Testis (tissue), 3 donors: ENCODE data around the gene PIGO. TPM values are rescaled to one million over a fixed set of nuclear protein-coding genes. Genes with fewer than 3 reads are reported as not detected.

Experiments
- DNase-seq: peaks from one replicate; pipeline ENCODE4 v3.0.0-alpha.2; 2019
- H3K27ac ChIP-seq, 2 donors: fragments of 200-600 bp; sonication (generic); one replicate each; pipeline ENCODE4 v1.5.1; 2019
- H3K27me3 ChIP-seq: fragments of 200-600 bp; sonication (generic); one replicate; pipeline ENCODE4 v1.5.1; 2019
- H3K36me3 ChIP-seq: fragments of 200-600 bp; sonication (generic); one replicate; pipeline ENCODE4 v1.5.1; 2017; ENCODE audit warnings: low read depth; ENCODE audit errors: missing control alignments
- H3K4me1 ChIP-seq: fragments of 200-600 bp; sonication (generic); one replicate; pipeline ENCODE4 v1.5.1; 2019
- H3K4me3 ChIP-seq, 2 donors: fragments of 200-600 bp; sonication (generic); one replicate each; pipeline ENCODE4 v1.5.1; 2017 to 2019
- H3K9me3 ChIP-seq: fragments of 200-600 bp; sonication (generic); one replicate; pipeline ENCODE4 v1.5.1; 2017
- CTCF ChIP-seq, 3 experiments: fragments of 450-650 bp in 2 of 3; fragments of 200-600 bp in 1 of 3; sonication (generic) in 1 of 3; IDR thresholded peaks; one replicate each; pipeline ENCODE4 v1.5.1; 2016 to 2019; ENCODE audit warnings: antibody characterized with exemption in 3 of 3, mild to moderate bottlenecking in 2 of 3, moderate library complexity in 1 of 3
- POLR2A ChIP-seq: fragments of 450-650 bp; IDR thresholded peaks from one replicate; pipeline ENCODE4 v1.6.1; 2017; ENCODE audit warnings: antibody characterized with exemption, mild to moderate bottlenecking, moderate library complexity
- WGBS, 2 donors: methylation state at CpG; one replicate each; pipeline ENCODE4 v1.1.5; 2018; 5-methylcytosine and 5-hydroxymethylcytosine counted together
- intact Hi-C: fragments of 100-400 bp; cut with DNase I; formaldehyde crosslinking; loops from one replicate; pipeline ENCODE4 v1.15.1; 2023; ENCODE audit warnings: low total_unique reads
- polyA plus RNA-seq: library from polyadenylated mRNA; stranded (reverse); fragments of 350-450 nt; fragmentation: Illumina TruSeq; extraction: RNeasy Lipid Tissue Mini Kit (QIAGEN cat#74804); gene quantifications from one replicate; pipeline ENCODE4 v1.2.3, GENCODE V29; 2014; ENCODE audit warnings: low read depth, low replicate concordance; ENCODE audit not compliant: insufficient read depth
- small RNA-seq, 2 donors: library from RNA; depleted of rRNA; stranded (forward); fragments of <200 nt; gene quantifications; one replicate each; pipeline ENCODE3, GENCODE V24; 2016
- total RNA-seq, 2 donors: library from RNA; depleted of rRNA; stranded (reverse); fragments of >200 nt; gene quantifications; one replicate each; pipeline ENCODE4 v1.2.3, GENCODE V29; 2016

PIGO gene
- total and polyA plus RNA-seq, 3 donors from 2014 or later, result 27.6 to 41.4 (median 33.1) TPM

- no peaks in the 10 kb centered on the region for H3K36me3 ChIP-seq
- intact Hi-C loops, result no loop called here
- no peaks in the 10 kb centered on the region for H3K9me3 ChIP-seq
- no peak overlapping the region for H3K4me3 ChIP-seq
- 83 to 85% methylated on average over 3 of the region's 3 CpGs for WGBS, 2 donors
- H3K4me1 ChIP-seq, result no peaks in the 10 kb centered on the region
- no peak for DNase-seq
- no peak overlapping the region for H3K27ac ChIP-seq
- TF ChIP-seq CTCF (IDR thresholded peaks at IDR 0.05) (no peak), POLR2A (no peak)
- no peaks in the 10 kb centered on the region for H3K27me3 ChIP-seq
These were observed 52.3 kb downstream of the PIGO start for GRCh38 chr9:35044071-35044470.

- no peaks in the 10 kb centered on the region for H3K9me3 ChIP-seq
- no peak overlapping the region for H3K4me3 ChIP-seq
- 91 to 95% methylated on average over 6 of the region's 6 CpGs for WGBS, 2 donors
- no peak for DNase-seq
- no peak for TF ChIP-seq POLR2A
- no peak for TF ChIP-seq CTCF (IDR thresholded peaks at IDR 0.05)
- no peak overlapping the region for H3K27ac ChIP-seq
- no peaks in the 10 kb centered on the region for H3K4me1 ChIP-seq
- no peaks in the 10 kb centered on the region for H3K27me3 ChIP-seq
- intact Hi-C loops, result no loop called here
- H3K36me3 ChIP-seq, result no peaks in the 10 kb centered on the region
These were observed 53.4 kb downstream of the PIGO start for GRCh38 chr9:35042891-35043545.

- no peak overlapping the region for H3K4me3 ChIP-seq
- no peak overlapping the region for H3K27ac ChIP-seq
- TF ChIP-seq POLR2A (no peak), CTCF (IDR thresholded peaks at IDR 0.05) (no peak)
- intact Hi-C loops, result no loop called here
- 91 to 100% methylated on average over 3 of the region's 3 CpGs for WGBS, 2 donors
- H3K4me1 ChIP-seq, result no peaks in the 10 kb centered on the region
- no peaks in the 10 kb centered on the region for H3K27me3 ChIP-seq
- H3K9me3 ChIP-seq, result no peaks in the 10 kb centered on the region
- DNase-seq, result no peak
- no peaks in the 10 kb centered on the region for H3K36me3 ChIP-seq
These were observed 54.2 kb downstream of the PIGO start for GRCh38 chr9:35042081-35042604.

Small RNA genes within 50 kb of the gene (small RNA-seq; reads per million reads assigned to genes)
- 0 reads per million in 2 donors for gene RN7SL338P

Other genes with a start within 250 kb of the PIGO start
- gene PHF24, start 138.3 kb downstream of the PIGO start, total RNA-seq, result 100 to 1,000 TPM in 1 of 2 donors, 10 to 100 TPM in 1; 93.3 to 132 TPM
- gene PHF24, start 138.3 kb downstream of the PIGO start, polyA plus RNA-seq, result 44.8 TPM
- 10 to 100 TPM; 44.0 to 49.9 TPM for gene DNAJB5, start 106.8 kb downstream of the PIGO start, total RNA-seq
- 47.7 TPM for gene DNAJB5, start 106.8 kb downstream of the PIGO start, polyA plus RNA-seq
- gene VCP, start 24.0 kb downstream of the PIGO start, total RNA-seq, result 100 to 1,000 TPM; 171 to 186 TPM
- 229 TPM for gene VCP, start 24.0 kb downstream of the PIGO start, polyA plus RNA-seq
- 10 to 100 TPM; 32.3 to 57.2 TPM for gene FANCG, start 16.6 kb downstream of the PIGO start, total RNA-seq
- gene FANCG, start 16.6 kb downstream of the PIGO start, polyA plus RNA-seq, result 25.5 TPM
- 100 to 1,000 TPM in 1 of 2 donors, 10 to 100 TPM in 1; 87.1 to 115 TPM for gene STOML2, start 6.5 kb upstream of the PIGO start, total RNA-seq
- 102 TPM for gene STOML2, start 6.5 kb upstream of the PIGO start, polyA plus RNA-seq
- 10 to 100 TPM; 15.9 to 19.6 TPM for gene ATOSB, start 19.3 kb upstream of the PIGO start, total RNA-seq
- gene ATOSB, start 19.3 kb upstream of the PIGO start, polyA plus RNA-seq, result 16.0 TPM
- 10 to 100 TPM; 37.0 to 51.0 TPM for gene UNC13B, start 65.4 kb upstream of the PIGO start, total RNA-seq
- gene UNC13B, start 65.4 kb upstream of the PIGO start, polyA plus RNA-seq, result 40.2 TPM